HG03064 (cell line): Measurements from ENCODE around the gene CAMK2D.

Source experiments
- ATAC-seq: cut with Tn5 transposase; IDR thresholded peaks from one replicate; pipeline ENCODE4 v1.9.1; 2021; ENCODE audit warnings: low read depth; ENCODE audit not compliant: unreplicated experiment

Gene CAMK2D

DNA sequence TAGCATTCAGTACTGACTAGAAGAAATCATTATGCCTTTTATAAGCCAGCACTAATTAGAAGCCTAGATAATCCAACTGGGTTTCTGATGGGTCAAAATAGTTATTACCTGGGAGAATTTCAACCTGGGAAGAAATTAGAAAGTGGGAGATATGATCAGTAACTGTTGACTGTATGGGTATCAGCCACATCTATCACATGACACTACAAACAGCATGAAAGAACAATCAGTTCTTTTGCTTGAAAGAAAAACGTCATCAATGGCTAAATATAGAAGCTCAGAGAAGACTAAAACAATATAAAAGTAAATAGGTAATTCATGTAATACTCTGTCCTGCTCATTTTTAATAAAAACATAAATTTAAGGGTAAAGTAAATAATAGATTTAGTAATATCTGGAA lies 145.1 kb downstream of the CAMK2D start:
- ATAC-seq, result no peak

DNA sequence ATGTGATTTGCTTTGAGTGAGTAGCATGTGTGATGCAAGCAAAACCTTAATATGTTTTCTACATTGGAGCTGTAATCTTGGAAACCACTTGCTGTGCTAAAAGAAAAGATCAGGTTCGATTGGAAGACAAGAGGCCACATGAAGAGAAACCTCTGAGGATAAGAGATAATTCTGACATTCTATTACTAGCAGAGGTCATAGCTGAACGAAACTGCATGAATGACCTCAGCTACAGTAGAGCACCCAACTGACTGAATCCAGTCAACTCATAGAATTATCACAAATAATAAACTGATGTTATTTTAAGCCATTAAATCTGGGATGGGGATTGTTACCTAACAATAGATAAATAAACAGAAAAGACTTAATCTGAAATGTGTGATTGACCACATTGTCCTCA lies 147.1 kb downstream of the CAMK2D start:
- ATAC-seq, result no peak

DNA sequence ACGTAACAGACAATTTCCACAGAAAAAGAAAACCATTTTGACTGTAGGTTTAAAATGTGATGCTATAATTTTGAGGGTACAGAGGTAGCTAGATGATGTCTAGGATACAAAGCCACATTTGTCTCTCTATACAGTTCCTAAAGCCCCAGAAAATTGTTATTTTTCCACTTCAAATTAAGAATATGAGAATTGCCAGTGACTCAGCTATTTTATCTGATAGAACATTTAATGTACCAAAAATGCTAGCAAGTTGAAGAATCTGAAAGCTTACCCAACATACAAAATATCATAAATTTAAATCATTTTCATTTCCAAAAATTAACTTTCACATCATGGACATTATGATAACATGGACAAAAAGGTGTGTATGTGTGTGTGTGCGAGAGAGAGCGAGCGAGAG lies 148.0 kb downstream of the CAMK2D start:
- no peak for ATAC-seq

DNA sequence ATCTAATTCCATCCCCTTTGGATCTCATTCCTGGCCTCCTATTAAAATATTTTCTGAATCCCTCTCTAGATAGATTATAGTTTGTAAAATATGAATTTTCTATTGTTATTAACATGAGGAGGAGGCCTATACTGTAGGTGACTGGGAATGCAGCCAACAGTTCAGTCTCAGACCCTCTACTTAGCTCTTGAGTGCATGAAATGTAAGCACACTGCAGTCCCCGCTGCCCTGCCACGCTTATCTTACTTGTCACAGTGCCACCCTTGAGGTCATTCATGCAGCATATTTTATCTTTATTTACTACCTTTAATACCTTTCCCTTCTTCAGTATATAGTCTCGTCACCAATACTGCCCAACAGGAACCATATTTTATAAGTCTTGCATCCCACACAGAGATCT lies 151.0 kb downstream of the CAMK2D start:
- ATAC-seq, result no peak

DNA sequence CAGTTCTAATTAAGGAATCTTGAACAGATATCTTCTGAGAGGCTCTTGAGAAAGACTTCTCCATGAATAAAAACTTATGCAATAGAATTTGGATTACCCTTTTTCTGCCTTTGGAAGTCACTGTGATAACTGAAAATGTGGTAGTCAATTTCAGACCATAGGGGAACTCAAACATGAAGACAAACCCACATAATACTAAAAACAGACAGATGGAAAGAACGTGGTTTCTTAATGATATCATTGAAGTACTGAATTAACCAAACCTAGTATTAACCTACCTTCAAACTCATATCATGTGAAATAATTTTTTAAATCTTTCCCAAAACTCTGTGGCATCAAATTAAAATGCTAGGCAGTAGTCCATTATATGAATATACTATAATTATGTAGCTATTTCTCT lies 153.5 kb downstream of the CAMK2D start:
- no peak for ATAC-seq

DNA sequence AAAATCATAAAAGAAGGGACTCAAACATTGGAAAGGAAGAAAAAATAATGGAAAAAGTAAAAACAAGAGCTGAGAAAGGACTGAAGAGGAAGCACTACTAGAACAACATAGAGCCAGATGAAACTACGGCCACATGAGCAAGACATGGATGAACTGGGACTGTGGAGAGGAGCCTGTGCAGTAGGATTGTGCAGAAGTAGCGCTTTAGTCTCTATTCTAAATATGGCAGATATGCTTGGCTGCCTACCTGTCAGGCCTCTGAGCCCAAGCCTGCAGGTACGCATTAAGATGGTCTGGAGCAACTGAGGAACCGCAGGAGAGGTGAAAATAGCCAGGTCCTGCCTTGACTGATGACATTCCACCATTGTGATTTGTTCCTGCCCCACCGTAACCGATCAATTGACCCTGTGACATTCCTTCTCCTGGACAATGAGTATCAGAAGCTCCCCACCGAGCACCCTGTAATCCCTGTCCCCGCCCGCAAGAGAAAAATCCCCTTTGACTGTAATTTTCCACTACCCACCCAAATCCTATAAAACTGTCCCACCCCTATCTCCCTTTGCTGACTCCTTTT lies 154.3 kb downstream of the CAMK2D start:
- ATAC-seq, result no peak

DNA sequence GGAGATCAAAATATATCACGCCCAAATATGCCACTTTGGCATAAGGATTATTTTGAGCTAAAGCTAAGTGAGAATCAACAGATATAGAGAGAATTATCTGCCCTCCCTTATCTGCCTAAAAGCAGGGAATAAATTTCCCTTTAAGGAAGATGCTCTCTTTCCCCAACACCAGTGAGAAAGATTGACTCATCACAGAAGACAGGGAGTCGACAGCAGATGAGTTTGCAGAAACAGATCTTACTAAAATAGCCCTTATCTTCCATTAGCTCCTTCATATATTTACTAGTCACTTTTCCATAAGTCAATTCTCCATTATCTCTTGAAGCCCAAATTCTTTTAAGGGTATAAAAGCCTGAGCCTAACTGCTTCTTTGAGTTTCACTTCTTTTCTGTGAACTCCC lies 156.6 kb downstream of the CAMK2D start:
- ATAC-seq, result no peak

DNA sequence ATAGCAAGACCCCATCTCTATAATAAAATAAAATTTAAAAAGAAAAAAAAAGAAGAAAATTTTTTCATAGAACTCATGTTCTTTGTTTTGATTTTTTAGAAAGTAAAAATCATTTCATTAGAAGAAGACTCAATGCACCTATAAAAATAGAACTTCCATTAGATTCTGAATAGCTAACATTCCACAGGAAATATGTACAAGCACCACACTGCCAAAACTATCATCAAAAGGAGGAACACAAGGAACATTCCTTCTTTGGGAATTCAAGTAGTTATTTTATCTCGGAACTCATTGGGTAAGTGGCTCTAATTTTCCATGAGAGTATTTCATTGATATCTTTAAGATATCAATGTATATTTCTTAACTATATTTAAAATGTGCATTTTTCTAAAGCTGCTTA lies 157.6 kb downstream of the CAMK2D start:
- ATAC-seq, result no peak

DNA sequence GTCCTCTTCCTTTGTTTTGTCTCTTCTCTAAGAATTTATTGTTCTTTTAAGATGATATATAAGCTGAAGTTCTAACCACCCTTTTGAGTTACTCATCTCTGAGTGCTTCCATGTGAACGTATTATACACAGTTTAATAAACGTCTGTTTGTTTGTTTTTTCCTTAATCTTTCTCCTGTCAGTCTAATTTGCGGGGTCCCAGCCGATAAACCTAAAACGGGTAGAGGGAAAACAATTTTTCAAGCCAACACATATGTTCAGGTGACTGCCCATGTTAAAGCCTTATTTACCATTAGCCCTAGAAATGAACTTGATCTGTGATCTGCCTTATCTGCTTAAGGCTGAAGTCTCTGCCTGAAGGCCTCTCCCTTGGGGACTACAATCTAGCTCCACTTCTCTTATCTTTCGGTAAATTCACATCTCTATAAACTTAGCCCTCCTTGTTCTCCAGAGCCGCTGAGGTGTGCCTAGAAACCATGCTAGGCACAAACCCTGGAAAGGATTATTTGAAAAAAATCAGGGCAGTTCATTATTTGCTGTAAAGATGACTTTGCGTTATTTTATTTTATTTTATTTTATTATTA lies 158.8 kb downstream of the CAMK2D start:
- ATAC-seq, result no peak

DNA sequence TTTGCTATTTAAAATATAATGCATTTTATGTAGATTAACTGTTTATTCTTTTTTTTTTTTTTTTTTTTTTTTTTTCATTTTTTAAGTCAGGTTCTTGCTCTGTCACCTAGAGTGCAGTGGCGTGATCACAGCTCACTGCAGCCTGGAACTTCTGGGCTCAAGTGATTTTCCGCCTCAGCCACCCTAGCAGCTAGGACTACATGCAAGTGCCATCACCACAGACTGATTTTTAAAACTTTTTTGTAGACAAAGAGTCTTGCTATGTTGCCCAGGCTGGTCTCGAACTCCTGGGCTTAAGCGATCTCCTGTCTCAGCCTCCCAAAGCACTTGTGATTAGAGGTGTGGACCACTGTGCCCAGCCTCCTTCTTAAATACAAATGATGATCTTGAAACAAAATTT lies 159.9 kb downstream of the CAMK2D start:
- no peak for ATAC-seq

DNA sequence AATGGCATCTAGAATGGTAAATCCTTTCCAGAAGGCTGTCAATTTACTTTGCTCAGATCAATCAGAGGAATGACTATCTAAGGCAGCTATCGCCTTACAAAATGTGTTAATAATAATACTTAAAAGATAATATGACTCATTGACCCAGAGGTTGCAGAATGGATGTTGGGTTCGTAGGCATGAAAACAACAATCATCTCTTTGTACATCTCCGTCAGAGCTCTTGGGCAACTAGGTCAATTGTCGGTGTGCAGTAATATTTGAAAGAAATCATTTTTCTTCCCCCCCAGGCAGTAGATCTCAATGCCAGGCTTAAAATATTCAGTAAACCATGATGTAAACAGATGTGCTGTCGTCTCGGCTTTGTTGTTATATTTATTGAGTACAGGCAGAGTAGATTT lies 165.1 kb downstream of the CAMK2D start:
- ATAC-seq, result no peak

DNA sequence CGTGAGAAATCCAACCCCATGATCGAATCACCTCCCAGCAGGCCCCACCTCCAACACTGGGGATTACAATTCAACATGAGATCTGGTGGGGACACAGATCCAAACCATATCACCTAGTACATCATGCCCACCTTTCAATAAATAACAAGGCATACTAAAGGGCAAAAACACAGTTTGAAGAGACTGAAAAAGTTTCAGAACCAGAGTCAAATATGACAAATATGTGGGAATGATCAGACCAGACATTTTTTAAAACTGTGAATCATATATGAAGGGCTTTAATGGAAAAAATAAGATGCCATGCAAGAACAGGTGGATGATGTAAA lies 167.3 kb downstream of the CAMK2D start:
- no peak for ATAC-seq

DNA sequence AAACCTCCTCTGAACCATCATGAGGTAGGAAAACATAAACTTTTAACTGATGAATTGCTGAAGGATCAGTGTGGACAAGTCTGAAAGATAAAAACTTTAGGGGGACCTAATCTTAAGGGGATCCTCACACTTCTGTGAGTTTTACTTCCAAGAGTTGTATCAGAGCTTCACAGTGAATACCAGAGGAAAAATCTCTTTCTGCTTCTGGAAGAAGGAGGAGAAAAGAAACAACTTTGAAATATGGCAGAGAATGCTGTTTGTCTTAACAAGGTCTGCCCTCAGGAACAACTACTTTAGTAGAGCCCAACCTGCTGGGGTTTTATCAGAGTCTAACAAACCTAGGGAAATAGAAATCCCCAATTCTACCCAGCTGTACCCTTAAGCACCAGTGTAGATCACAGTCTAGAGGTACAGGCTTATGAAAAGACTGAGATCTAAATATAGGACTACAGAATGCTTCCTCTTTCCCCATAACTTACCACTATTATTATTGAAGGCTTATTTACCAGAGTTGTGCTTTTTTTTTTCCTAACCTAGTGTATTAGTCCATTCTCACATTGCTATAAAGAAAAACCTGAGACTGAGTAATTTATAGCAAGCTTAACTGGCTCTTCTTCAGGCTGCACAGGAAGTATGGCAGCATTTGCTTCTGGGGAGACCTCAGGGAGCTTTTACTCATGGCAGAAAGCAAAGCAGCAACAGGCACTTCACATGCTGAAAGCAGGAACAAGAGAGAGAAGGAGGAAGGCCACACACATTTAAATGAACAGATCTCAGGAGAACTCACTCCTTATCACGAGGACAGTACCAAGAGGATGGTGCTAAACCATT lies 167.9 kb downstream of the CAMK2D start:
- ATAC-seq, result peak; percentile 67

DNA sequence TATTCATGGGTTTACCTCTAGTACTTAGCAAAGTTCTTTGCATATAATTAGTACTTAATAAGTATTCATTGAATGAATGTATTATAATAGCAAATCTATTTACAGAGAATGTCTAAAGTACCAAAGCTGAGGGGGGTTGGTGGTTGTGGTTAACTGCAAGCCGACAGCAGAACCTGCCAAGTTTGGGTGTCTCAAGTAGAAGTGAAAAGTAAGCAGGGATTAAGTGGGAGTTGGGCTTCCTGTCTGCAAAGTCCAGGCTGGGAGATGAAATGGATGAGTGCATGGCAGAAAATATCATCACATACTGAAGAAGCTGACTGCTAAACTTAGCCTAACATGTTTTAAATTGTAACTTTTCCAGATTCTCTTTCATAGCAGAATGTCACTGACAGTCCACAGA lies 169.6 kb downstream of the CAMK2D start:
- no peak for ATAC-seq

DNA sequence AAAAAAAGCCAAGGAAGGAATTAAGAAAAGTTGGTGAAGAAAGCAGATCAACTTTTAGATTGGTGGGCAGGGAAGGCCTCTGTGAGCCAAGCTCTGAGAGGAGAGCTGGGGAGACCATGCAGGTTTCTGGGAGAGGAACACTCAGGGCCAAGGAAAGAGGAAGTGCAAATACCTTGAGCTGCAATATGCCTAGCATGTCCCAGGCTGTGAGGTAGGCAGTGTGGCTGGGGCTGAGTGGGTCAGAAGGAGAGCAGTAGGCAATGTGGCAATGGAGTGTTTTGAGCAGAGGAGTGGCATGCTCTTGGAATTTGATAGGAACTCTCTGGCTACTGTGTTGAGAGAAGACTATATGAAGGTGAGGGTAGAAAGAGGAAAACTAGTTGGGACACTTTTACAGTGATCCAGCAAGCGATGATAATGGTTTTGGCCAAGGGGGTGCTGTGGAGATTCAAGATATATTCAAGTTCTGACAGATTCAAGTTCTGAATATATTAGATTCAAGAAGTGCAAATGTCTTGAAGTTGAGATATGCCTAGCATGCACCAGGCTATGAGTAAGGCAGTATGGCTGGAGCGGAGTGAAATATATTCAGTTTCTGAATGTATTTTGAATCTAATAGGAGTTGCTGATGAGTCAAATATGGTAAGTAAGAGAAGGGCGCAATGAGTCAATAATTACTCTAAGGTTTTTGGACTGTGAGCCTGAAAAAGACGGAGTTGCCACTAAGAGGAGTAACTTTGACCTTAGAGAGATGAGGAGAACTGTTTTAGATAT lies 172.5 kb downstream of the CAMK2D start:
- ATAC-seq, result no peak

DNA sequence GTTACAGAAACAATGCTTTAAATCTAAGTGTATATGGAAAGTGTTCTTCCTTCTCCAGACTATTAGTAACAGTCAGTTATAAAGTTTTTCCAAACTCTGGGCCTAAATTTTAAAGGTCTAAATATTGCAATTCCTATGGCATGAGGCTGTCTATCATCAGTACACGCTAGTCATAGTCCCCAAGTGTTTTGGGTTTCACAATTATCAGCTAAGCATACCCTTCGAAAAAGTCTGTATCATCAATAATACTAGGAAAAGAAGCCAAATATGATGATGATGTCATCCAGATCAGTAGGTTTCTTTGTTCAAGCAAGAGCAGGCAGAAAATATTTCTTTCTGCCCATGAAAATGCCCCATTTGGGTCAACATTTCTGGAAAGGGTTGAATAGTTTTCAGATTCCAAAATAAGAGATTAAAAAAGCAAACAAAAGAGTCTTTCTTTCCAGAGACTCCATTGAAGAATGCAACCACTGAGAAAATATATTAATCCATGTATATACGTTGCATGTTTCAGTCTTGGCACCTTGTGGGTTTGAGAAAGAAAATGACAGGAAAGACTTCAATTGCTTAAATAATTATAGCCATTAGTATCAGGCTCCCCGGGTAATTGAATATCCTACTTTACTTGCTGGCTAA lies 173.8 kb downstream of the CAMK2D start:
- no peak for ATAC-seq

DNA sequence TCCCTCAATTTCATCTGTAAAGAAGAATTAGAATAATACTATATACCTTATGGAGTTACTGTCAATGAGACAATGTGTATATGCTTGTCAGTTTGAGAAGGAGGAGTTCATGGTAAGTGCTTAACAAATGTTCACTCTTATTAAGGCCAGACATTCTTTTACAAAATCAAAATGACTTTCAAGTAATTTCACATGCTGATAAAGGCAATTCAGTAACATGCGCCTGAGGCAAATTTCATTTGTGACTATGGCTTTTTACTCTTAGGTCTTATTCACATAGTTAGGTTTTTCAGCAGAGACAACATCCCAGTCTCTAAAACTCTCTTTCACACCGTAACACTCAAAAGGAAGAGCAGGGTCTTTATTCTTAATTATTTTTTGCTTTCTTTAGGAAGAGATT lies 174.4 kb downstream of the CAMK2D start:
- ATAC-seq, result no peak

DNA sequence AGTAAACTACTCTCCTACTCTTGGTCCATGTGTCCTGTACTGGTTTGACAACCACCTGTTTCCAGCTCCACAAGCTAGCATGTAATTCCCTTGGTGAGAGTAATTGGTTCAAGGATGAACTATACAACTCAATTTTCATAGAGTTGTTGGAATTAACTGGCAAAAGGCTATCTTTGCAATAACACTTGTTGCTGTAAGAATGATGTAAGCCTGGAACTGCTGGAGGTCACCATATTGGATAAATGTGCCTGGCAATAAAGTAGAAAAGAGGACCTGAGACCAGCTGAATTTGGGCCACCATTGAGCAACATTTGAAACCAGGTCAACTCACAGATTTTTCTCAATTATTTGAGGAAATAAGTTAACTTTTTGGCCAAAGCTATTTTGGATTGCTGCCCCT lies 175.5 kb downstream of the CAMK2D start:
- no peak for ATAC-seq

DNA sequence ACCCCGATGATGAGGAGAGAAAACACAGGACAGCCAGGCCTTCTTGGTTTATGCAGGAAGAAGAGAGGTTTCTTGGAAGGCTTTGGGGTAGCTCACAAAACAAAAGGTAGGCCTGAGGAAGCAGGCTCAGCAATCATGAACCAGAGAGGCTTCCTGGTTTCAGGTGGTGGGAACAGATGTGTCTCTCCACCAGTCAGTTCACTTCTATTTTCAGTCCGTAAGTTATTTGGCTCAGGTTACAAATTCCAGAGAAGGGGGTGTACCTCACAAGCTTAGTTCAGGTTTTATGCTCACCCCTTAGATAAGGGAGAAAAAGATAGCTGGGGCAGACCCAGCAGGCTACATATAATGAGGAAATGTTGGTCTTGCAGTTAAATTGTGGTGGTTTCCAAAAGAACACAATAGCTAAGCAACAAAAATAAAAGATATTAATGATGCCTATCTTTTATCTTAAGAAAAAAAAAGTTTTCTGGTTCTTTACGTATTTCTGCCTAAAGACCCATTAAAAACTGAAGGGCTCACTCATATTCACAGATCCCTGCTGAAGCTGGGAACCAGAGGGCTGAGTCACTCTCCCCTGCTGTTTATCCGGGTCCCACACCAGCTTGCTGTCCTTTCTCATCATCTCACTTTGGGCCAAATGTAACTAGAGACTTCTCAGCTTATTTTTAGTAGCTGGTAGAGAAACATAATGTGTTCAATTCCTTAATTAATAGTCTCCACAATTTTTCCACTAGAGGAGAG lies 177.0 kb downstream of the CAMK2D start:
- ATAC-seq, result no peak

DNA sequence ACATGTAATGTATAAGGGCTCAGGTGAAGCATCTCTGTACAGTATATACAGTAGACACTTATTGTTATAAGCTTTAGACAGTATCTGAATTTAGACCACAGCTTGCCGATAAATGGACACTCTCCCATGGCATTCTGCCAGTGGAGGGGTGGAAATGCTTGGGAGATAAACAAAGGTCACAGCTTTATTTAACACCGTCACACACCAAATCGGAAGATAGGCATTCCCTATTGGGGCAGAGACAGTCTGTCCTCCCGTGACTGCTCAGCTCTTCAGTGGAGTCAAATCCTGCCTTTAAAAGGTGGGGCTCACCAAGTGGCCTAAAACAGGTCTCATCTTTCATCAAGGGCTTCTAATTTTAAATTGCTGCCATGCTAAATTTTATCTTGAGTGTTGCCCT lies 178.8 kb downstream of the CAMK2D start:
- no peak for ATAC-seq
